ENCODE measurements around the gene NAPB. TPM values are rescaled to one million over a fixed set of nuclear protein-coding genes. Genes with fewer than 3 reads are reported as not detected.

The NAPB gene
- polyA plus RNA-seq, 4 donors: 13.5 to 24.5 (median 19.3) TPM

DNA sequence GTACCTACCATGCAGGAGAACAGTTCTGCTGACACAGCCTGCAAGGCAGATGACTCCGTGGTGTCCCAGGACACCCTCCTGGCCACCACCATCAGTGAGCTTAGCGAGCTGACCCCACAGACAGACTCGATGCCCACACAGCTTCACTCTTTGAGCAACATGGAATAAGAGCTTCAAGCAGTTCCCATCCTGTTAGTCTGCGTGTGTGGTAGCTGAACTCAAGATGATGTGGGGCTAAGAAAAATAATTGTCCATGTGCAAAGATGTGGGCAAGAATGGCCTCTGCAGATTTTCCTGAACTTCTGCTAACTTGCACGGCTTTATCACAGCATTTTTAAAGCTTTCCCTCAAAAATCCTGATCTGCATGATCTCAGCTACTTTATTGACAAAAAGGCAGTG lies 51.0 kb downstream of the NAPB start:
- no peak for DNase-seq (ENCODE audit: low read depth in 4 of 4, low spot score in 3 of 4)

DNA sequence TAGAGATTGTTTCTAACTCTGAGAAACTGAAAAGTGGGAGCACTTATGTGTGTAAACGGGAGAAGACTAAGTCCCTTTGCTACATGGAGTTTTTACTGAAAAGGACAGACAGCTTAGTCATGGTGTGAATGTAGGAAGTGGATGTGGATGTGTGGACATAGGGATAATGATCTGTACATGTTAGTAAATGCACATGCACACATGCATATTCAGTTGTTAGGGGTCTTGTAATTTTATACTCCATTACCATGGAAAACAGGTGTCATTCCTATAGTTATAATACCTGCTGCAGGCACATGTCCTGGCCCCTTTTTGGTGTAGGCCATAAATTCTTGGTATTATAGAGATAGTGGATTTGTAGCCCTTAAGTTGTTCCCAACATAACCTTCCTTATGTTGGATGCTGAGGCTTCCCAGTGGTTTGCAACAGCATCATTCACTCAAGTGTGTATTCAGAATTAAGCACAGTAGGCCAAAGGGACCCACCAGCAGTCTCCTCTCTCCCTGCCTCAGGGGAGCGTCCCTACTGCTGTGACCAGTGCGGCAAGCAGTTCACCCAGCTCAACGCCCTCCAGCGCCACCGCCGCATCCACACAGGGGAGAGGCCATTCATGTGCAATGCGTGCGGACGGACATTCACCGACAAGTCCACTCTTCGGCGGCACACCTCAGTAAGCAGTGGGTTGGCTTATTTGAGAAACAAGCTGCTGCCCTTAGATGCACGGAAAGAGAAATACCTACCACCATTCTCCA lies 52.0 kb downstream of the NAPB start:
- DNase-seq (ENCODE audit: low read depth in 4 of 4, low spot score in 3 of 4): no peak

DNA sequence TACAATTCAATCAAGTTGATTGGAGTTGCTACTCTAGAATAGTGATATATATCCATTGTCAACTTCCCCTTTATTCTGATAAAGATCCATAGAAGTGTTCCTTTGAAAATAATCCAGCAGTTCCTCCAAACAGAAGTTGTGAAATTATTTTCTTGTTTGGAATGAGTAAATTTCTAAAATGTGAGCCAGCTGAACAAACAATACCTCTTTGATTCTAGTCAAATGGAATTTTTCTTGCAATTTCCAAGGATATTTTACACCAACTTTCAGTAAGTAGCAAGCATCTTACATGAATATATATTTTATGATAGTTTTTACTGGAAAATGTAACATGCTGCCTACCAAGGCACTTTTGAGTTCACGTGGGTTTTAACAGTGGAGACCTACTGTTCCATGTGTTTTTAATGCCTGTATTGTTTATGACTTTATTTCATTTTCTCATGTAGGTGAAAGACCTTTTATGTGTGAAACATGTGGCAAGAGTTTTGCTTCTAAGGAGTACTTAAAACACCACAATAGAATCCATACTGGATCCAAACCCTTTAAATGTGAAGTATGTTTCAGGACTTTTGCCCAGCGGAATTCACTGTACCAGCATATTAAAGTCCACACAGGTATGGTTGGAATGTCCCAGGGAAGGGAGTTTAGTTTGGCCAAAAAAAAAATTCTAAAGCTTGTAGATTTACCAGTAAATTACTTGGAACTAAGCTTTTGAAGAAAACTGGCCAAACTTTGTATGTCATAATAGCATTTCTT lies 52.8 kb downstream of the NAPB start:
- no peak for DNase-seq (ENCODE audit: low read depth in 4 of 4, low spot score in 3 of 4)

DNA sequence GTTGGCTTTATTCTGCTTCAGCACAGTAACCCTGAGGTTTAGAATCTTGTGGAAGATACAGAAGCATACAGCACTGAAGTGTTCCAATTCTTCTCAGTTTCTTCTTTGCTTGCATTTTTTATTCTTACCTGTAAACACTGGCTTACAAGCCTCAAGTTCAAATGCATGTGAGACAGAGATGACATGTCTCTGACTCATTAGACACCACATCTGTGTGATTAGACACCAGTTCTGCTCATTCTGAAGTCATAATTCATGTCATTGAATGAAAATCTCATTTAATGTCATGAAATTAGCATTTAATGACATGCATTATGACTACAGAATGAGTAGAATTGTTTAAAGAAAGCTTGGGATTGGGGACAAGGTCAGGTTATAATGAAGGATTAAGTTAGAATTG lies 53.5 kb downstream of the NAPB start:
- no peak for DNase-seq (ENCODE audit: low read depth in 4 of 4, low spot score in 3 of 4)

DNA sequence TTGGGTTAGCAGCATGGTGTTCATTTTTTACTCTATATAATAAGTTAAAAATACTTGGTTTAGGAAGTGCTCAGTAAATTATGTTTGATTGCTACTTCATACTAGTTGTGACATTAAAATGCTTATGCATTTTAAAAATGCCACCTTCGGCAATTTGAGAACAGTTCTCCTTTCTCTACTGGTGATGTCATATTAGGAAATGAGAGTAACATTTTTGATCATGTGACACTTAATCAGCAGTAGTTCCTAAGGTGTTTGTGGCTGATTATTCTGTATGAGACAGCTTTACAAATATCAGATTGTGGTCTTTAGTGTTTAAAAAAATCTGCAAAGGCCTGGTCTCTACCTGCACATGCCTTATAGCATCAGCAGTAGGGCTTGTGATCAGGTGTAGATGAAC lies 54.9 kb downstream of the NAPB start:
- no peak for DNase-seq (ENCODE audit: low read depth in 4 of 4, low spot score in 3 of 4)

DNA sequence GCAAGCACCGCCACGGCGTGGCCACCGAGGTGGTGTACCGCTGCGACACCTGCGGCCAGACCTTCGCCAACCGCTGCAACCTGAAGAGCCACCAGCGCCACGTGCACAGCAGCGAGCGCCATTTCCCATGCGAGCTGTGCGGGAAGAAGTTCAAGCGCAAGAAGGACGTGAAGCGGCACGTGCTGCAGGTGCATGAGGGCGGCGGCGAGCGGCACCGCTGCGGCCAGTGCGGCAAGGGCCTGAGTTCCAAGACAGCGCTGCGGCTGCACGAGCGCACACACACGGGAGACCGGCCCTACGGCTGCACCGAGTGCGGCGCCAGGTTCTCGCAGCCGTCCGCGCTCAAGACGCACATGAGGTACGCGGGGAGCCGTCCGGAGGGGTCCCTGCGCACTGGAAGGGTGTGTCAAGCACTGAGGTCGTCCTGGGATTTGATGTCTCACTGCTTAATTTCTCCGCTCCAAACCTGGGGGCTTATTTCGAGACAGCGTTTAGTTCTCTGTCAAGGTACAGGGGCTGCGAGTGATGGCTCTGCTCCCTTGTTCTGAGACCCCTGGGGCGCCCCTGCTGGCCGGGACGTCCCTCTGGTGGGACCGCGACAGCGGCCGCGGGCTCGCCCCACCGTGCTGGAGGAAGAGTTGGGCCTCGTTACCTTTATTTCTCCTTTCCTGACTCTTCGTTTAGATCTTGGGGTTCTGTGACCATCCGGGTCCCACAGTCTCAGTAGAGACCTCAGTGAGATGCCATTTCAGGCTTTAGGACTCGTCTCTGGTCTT lies 55.7 kb downstream of the NAPB start:
- no peak for DNase-seq (ENCODE audit: low read depth in 4 of 4, low spot score in 3 of 4)

DNA sequence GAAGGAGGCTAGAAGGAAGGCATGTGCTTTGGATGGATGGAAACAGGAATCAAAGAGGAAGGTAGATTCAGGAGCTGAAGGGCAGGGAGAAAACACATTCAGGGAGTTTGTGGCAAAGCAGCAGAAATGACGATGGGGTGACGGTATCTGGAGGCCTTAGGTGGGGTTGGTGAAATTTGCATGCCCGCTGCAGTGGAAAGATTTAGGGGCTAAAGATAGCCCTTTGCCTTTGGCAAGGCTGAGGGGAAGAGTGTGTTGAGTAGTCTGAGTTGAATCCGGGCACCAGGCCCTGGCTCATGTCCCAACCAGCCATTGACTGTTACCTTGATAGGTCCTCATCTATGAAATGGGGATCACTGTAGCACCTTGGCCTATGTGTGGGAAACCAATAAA lies 58.0 kb downstream of the NAPB start:
- DNase-seq (ENCODE audit: low read depth in 4 of 4, low spot score in 3 of 4): no peak

DNA sequence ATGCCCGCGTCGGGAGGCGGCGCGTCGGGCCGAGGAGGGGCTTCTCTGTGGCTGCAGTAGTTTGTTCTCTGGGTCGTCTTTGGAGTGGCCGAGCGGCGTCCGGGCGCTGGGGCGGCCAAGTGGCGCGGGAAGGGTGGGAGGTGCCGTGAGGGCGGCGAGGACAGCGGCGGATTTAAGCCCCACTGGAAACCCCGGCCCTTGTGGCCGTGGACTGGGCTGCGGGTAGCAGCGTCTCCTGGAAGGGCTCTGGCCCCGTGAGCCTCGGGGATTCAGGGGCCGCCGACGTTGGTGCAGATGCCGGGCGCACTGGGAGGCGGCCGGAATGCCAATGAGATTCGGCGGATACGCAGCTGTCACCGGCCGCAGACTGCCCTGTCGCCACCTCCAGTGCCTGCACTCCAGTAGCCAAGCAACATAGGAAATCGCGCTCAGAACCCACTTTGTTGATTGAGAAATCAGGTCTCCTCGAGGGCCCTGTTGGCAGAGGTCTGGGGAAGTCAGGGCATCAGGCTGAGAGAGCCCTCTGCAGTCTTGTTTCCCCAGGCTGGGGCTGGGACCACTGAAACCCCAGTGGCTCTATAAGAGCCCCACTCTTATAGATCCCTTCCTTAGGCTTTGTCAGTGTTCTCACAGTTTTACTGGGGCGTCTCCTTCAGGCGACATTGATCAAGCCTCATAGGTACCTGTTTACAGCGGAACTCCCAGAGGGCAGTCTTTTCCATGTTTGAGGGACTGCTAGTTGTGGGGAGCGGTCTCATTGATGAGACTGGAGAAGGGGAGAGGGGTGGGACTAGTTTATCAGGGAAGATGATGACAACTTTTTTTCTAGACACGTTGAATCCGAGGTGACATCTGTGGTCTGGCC lies 58.7 kb downstream of the NAPB start:
- no peak for DNase-seq (ENCODE audit: low read depth in 4 of 4, low spot score in 3 of 4)

DNA sequence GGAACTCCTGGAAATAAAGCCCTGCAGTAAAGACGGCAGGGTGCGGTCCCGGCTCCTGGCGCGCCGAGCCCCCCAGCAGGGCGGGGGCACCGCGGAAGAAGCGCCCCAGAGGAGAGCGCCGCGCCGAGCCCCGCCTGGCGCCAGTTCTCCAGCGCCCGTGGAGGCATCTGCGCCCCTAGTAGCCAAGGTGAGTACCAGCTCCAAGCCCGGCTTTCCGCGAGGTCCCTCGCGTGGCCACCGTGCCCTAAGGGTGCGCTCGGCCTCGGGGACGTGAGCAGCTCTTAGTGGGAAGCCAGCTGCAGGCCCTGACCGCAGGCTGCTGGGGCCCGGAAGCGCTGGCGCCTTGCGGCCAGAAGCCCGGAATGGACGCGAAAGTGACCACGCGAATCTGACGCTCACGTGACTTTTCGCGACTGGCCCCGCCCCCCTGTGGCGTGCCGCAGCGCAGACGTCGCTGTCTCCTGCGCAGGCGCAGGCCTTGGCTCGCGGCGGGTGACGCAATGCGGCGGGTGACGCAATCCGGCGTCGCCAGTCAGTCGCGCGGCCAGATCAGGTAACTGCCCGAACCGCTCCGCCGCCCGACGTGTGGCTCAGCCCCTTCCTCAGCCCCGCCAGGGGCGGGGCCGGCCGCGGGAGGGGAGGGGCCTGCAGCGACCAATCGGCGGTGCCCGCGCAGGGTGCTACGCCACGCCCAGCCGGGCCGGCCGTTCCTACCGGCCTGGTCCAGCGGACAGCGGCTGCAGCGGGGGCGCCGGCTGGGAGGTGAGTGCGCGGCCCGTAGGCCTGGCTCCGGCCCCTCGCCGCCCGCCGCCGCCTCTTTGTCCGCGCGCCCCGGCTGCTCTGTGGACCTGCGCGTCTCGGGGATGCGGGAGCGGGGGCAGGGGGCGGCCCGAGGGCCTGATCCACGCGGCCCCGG lies 59.6 kb downstream of the NAPB start, which contains the start of gene GZF1:
Gene GZF1 (plus strand): TSS at position 707 of the 916 bp plus-strand sequence. CDS start 2,202 bp downstream, outside the sequence.
- peak; percentile 93 to 94 (median 94) for DNase-seq (ENCODE audit: low read depth in 4 of 4, low spot score in 3 of 4)

DNA sequence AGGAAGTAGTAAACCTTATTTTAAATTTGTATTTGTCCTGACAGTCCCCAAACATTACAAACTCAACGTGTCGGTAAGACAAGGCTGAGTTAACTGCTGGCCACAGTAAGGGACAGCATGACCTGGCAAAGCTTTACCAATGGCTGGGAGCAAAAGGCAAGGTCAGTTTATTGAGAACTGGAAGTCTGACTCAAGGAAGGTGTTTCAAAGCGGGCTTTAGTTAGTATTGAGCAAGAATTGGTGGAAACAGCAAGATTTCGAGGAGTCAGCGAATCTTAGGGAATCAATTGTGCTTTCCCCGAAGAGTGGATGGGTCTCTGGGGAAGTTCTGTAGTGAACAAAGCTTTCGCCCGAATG lies 60.2 kb downstream of the NAPB start:
- no peak for DNase-seq (ENCODE audit: low read depth in 4 of 4, low spot score in 3 of 4)

DNA sequence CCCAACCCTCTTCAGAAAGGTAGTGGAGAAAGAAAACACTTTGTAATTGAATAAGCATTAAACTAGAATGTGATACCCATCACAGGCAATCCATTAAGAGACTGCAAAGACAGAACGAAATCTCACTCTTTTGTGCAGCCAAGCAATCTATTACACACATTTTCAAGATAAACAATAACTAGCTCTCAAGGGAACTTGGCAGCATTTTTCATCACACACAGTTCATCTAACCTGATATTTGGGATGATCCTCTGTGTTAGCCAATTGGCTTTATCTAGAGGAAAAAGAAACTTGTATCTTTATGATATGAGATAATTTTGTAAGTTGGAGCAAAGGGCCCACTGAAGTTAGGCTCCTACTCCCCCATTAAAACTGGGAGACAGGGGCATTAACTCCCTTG lies 60.8 kb downstream of the NAPB start:
- no peak for DNase-seq (ENCODE audit: low read depth in 4 of 4, low spot score in 3 of 4)

DNA sequence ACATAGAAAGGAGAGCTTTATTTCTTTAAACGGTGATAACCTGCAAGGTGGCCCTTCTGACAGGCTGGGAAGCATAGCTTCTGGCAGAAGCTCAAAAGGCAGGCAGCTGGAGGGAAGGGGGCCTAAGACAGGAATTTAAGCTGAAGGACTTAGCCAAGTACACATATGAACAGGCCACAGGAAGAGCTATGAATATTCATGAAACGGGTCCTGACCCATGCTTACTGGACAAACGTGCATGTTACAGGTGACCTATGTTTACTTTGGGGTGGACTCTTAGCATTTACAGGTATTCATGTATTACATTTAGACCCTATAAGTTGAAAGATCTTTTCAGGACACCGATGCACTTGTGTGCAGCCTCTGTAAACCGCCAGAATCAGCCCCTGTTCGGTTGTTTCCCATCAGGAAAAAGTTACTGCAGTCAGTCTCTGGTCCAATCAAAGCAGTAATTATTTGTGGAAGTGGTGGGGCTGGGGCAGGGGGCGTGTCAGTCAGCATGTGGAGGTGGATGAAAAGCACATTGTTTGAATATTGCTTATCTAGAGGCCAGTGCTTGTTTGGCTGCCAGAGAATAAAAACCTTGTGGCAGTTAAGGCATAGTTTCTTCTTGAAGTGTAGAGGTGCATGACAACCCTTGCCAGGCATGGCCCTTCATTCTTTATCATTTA lies 62.2 kb downstream of the NAPB start:
- no peak for DNase-seq (ENCODE audit: low read depth in 4 of 4, low spot score in 3 of 4)

DNA sequence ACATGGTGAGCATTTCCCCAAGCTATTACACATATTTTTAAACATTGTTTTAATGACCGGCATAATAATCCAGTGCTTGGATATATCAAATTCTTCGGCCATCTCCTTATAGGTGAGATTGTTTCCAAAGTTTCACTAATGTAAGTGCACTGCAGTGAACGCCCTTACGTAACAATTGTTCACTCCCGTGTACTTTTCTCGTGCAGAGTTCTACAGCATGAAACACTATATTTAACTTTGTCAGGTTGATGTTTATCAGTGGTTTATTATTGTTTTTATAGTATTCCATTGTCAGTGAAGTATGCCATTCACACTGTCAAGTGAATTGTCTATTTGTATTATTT lies 62.8 kb downstream of the NAPB start:
- no peak for DNase-seq (ENCODE audit: low read depth in 4 of 4, low spot score in 3 of 4)

DNA sequence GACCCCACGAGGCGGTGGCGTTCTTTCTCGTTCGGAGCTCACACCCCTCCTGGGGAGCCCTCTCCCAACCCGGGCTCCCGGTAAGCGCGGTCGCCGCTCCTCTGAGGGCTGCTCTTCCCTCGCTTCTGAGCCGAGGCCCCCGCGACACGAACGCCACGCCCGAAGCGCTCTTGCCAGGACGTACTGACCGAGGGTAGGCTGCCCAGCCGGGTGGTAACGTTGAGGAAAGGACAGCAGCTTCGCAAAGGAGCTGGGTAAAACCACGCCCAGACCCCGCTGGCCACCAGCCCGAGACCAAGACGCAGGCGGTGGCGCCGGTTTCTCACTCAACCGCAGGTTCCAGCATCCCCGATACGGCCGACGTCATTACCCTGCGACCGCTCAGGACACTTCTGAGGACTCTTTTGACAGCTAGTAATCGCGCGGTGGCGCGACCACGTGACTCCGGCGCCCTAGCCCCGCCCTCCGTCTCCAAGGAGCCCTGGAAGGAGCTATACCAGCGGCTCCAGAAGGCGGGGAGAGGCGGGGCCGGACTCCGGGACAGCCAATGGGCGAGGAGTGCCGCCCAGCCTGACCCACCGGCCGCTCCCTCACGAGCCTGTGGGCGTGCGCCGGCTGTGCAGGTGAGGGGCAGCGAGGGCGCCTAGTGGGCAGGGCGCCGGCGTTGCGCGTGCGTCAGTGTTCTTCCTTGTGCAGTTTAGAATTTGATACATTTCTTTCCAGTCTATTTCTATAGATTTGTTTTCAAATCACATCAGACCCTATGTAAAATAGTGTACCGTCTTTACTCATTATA lies 63.3 kb downstream of the NAPB start:
- DNase-seq (ENCODE audit: low read depth in 4 of 4, low spot score in 3 of 4): peak; percentile 97 to 98 (median 98)

DNA sequence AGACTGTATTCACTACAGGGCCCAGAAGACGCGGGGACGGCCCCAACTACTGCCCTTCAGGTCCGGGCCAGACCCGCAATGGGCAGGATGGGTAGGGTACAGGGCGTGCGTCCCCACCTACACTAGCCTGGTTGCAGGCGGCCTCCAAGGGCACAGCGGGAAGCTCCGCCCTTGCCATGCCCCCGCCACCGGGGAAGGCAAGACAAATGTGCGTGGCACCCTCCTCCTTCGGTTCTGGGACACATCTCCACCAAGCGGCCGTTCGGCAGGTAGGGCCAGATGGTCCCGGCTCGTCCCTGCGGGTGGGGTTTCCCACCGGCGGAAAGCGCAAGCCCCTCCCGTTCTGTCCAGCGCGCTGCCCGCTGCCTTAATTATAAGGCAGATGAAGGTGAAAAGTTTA lies 65.1 kb downstream of the NAPB start:
- no peak for DNase-seq (ENCODE audit: low read depth in 4 of 4, low spot score in 3 of 4)

DNA sequence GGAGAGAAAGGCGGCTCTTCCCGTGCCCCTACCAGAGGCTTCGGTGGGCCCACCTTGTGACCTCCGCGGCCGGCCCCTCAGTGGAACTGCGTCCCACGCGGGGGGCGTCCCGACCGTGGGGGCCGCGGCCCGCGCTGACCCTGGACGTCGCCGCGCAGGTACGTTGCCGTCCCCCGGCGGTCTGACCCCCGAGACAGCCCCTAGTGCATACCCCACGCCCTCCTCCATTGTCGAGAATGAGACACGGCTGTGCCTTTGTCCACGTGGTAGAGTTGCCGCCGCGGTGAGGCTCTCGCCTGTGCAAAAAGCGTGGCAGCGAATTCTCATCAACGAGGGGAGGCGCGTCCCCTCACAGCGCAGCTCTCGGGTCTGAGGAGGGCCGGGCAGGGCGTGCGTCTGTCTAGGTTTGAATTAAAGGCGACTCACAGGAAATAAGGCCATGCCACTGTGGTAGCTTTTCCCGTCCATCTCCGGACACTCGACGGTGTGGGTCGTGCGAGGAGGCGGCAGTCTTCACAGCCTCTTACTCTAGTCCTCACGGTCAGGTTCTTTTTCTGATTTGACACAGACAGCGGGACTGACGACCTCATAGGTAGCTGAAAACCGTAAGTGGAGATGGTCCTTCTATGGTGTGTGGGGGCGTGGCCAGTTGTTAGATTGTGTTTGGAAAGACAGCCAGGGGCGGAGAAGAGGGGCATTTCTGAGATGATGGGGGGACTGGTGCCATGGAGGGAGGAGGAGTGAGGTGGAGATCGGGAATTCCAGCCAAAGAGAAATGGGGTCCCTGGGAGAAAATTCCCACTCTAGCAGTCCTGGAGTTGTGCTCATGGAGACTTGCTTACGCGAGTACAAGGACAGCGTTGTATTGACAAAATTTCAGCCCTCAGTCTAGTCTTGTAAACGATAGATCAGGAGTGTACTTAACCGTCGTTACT lies 70.1 kb downstream of the NAPB start:
- DNase-seq (ENCODE audit: low read depth in 4 of 4, low spot score in 3 of 4): peak in 2 of 4 donors; percentile 20 to 36

Data from left renal pelvis (tissue), 4 donors.